Right lobe of liver (tissue), 4 donors: ENCODE results near the gene SMIM41.

Experiments used
- CTCF ChIP-seq, 4 donors: fragments of 200-600 bp in 3 of 4; fragments of 450-650 bp in 1 of 4; IDR thresholded peaks; one replicate each; pipeline versions ENCODE4 v1.5.1 to v1.8.0; 2016 to 2022; ENCODE audit warnings: antibody characterized with exemption in 4 of 4, mild to moderate bottlenecking in 2 of 4
- POLR2A ChIP-seq: fragments of 450-650 bp; IDR thresholded peaks from one replicate; pipeline ENCODE4 v1.6.1; 2017; ENCODE audit warnings: antibody characterized with exemption, mild to moderate bottlenecking
- donor health status: DM: no; HTN: no; CAD: no.
- donor health status: DM: no; HTN: no; CAD: no.
- donor health status: DM: no; HTN: yes; CAD: no.

DNA sequence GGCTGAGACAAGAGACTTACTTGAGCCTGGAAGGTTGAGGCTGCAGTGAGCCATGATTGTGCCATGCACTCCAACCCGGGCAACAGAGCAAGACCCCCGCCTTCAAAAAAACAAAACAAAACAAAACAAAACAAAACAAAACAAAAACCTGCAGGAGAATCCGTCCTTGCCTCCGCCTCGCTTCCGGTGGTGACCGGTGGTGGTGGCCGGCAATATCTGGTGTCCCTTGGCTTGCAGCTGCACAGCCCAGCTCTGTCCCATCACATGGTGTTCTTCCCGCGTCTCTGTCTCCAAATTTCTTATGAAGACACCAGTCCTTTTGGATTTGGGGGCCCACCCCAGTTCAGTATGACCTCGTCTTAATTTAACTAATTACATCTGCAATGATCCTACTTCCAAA, 10.0 kb downstream of the SMIM41 start:
- TF ChIP-seq CTCF (IDR thresholded peaks at IDR 0.05) = no peak
- no peak for TF ChIP-seq POLR2A
